OCI-LY3 (cell line): ENCODE results near the gene PDE7B.
"Not testable (repeated sequence)": the region's sequence is repeated elsewhere in the genome, so short reads cannot be mapped to it uniquely, and the experiment has no call there.

ENCODE experiments used
- H2AFZ ChIP-seq: fragments of 200-600, 300-600 bp; shearing (Covaris generic); 2 replicates; pipeline ENCODE4 v1.6.0; 2014; ENCODE audit warnings: antibody characterized with exemption, low read depth, low read length
- H3K27ac ChIP-seq: fragments of 200-600, 300-600 bp; sonication (generic); 2 replicates; pipeline ENCODE4 v1.5.1; 2014; ENCODE audit warnings: mild to moderate bottlenecking, low read length, moderate library complexity, mixed read lengths
- H3K27me3 ChIP-seq: fragments of 200-600, 300-600 bp; sonication (generic); 2 replicates; pipeline ENCODE4 v1.6.1; 2014; ENCODE audit warnings: low read depth, low read length, mixed read lengths
- H3K36me3 ChIP-seq: fragments of 200-600, 300-600 bp; sonication (generic); replicated peaks from 2 replicates; pipeline ENCODE3; 2014; ENCODE audit warnings: low read depth, low read length, mixed read lengths
- H3K4me1 ChIP-seq: fragments of 300-600, 200-600 bp; sonication (generic); 2 replicates; pipeline ENCODE4 v1.6.1; 2014; ENCODE audit warnings: low read length, mixed read lengths
- H3K4me2 ChIP-seq: fragments of 200-600, 300-600 bp; sonication (generic); 2 replicates; pipeline ENCODE4 v1.6.1; 2014; ENCODE audit warnings: low read length, mixed read lengths
- H3K4me3 ChIP-seq: fragments of 300-600, 200-600 bp; sonication (generic); 2 replicates; pipeline ENCODE4 v1.5.1; 2014; ENCODE audit warnings: antibody characterized with exemption, mild to moderate bottlenecking, low read length, moderate library complexity
- H3K79me2 ChIP-seq: fragments of 300-600, 200-600 bp; shearing (Covaris generic); 2 replicates; pipeline ENCODE4 v1.6.1; 2014; ENCODE audit warnings: mild to moderate bottlenecking, low read length, mixed read lengths
- H3K9ac ChIP-seq: fragments of 300-600, 200-600 bp; shearing (Covaris generic); 2 replicates; pipeline ENCODE4 v1.6.0; 2014; ENCODE audit warnings: mild to moderate bottlenecking, low read length, moderate library complexity
- H3K9me3 ChIP-seq: fragments of 200-600, 300-600 bp; shearing (Covaris generic); 2 replicates; pipeline ENCODE4 v1.6.1; 2014; ENCODE audit warnings: low read length, mixed read lengths; ENCODE audit not compliant: insufficient read depth
- H4K20me1 ChIP-seq: fragments of 200-600, 300-600 bp; sonication (generic); 2 replicates; pipeline ENCODE4 v1.6.1; 2016; ENCODE audit warnings: low read length, mixed read lengths; ENCODE audit not compliant: insufficient read depth
- EZH2phosphoT487 ChIP-seq: fragments of 200-600 bp; shearing (Covaris generic); IDR thresholded peaks from 2 replicates; pipeline ENCODE4 v1.6.1; 2018; ENCODE audit warnings: antibody characterized with exemption, mixed run types, low read depth
- TF ChIP-seq, protein P1 (sequence below): fragments of 200-600, 300-600 bp; sonication (generic); IDR thresholded peaks from 2 replicates; pipeline ENCODE4 v1.5.1; 2014; ENCODE audit warnings: antibody characterized with exemption, low read length, low read depth

The PDE7B gene

GRCh38 chr6:136102991-136103688, 251.6 kb downstream of the PDE7B start:
- H3K4me3 ChIP-seq: no peak overlapping the region
- H3K36me3 ChIP-seq: no peaks in the 10 kb centered on the region
- no peaks in the 10 kb centered on the region for H3K9me3 ChIP-seq
- H3K79me2 ChIP-seq: no peaks in the 10 kb centered on the region
- no peak overlapping the region for H3K4me2 ChIP-seq
- H3K27me3 ChIP-seq: no peaks in the 10 kb centered on the region
- H3K9ac ChIP-seq: no peak overlapping the region
- TF ChIP-seq EZH2phosphoT487: no peak
- TF ChIP-seq, protein P1, sequence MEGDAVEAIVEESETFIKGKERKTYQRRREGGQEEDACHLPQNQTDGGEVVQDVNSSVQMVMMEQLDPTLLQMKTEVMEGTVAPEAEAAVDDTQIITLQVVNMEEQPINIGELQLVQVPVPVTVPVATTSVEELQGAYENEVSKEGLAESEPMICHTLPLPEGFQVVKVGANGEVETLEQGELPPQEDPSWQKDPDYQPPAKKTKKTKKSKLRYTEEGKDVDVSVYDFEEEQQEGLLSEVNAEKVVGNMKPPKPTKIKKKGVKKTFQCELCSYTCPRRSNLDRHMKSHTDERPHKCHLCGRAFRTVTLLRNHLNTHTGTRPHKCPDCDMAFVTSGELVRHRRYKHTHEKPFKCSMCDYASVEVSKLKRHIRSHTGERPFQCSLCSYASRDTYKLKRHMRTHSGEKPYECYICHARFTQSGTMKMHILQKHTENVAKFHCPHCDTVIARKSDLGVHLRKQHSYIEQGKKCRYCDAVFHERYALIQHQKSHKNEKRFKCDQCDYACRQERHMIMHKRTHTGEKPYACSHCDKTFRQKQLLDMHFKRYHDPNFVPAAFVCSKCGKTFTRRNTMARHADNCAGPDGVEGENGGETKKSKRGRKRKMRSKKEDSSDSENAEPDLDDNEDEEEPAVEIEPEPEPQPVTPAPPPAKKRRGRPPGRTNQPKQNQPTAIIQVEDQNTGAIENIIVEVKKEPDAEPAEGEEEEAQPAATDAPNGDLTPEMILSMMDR: no peak
- no peaks in the 10 kb centered on the region for H3K4me1 ChIP-seq
- no peak overlapping the region for H2AFZ ChIP-seq
- H3K27ac ChIP-seq: no peak overlapping the region
- no peaks in the 10 kb centered on the region for H4K20me1 ChIP-seq

DNA sequence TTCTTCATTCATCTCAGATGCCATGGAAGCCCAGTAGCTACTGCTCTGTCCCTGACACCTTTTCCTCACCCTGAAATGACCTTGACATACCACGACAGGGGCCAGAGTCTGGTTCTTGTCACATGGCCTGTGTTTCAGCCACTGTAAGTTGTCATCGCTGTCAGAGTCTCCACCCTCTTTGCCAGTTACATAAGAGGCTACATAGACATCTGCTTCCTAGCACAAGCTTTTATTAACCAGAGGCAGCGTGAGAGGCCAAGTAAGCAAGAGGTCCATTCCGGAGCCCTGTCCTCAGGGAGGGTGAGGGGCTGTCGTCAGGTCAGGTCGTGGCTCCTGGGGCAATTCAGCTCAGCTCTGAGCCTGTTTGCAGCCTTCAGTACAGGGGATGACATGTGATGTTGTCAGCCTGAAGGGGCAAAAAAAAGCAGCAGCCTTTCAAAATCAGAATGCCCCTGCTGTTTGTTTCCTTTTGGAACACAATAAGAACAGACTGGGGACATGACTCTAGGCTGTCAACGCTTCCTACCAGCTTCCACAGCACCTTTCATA, 252.3 kb downstream of the PDE7B start:
- H3K27me3 ChIP-seq: no peaks in the 10 kb centered on the region
- H2AFZ ChIP-seq: no peak overlapping the region
- no peaks in the 10 kb centered on the region for H3K36me3 ChIP-seq
- no peaks in the 10 kb centered on the region for H3K9me3 ChIP-seq
- H3K27ac ChIP-seq: no peak overlapping the region
- no peaks in the 10 kb centered on the region for H4K20me1 ChIP-seq
- no peaks in the 10 kb centered on the region for H3K79me2 ChIP-seq
- no peaks in the 10 kb centered on the region for H3K4me1 ChIP-seq
- H3K4me3 ChIP-seq: no peak overlapping the region
- H3K9ac ChIP-seq: no peak overlapping the region
- no peak overlapping the region for H3K4me2 ChIP-seq
- TF ChIP-seq, protein P1: no peak
- TF ChIP-seq EZH2phosphoT487: no peak

DNA sequence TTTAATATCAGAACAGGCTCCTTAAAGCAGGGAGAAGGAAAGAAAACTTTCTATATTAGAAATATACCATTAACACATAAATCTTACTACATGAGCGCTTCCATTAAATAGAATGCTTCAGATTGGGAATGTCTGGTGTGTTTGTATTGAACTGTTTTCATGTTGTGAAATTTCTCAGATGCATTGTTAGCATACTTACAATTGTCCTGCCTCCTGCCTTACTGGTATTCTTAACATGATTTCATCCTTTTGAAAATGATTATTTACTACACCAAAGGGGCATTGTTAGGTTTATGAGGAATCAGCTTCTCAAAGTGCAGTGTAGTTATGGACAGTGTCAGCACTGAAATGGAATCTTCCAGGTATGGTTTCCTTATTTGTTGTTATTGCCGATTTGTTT, 253.1 kb downstream of the PDE7B start:
- Histone ChIP-seq H3K9ac (no peak overlapping the region), H3K4me3 (no peak overlapping the region), H3K27ac (no peak overlapping the region), H3K79me2 (no peaks in the 10 kb centered on the region), H3K9me3 (no peaks in the 10 kb centered on the region), H3K4me1 (no peaks in the 10 kb centered on the region), H2AFZ (no peak overlapping the region), H3K27me3 (no peaks in the 10 kb centered on the region), H3K36me3 (no peaks in the 10 kb centered on the region), H4K20me1 (no peaks in the 10 kb centered on the region), H3K4me2 (no peak overlapping the region)
- TF ChIP-seq EZH2phosphoT487: no peak
- TF ChIP-seq, protein P1: no peak

GRCh38 chr6:136105797-136106196, 254.3 kb downstream of the PDE7B start:
- not testable (repeated sequence) for H3K9ac ChIP-seq, H3K27ac ChIP-seq, H3K4me1 ChIP-seq, H4K20me1 ChIP-seq, H3K9me3 ChIP-seq, H3K27me3 ChIP-seq, H3K4me2 ChIP-seq, H2AFZ ChIP-seq, H3K4me3 ChIP-seq, H3K79me2 ChIP-seq, H3K36me3 ChIP-seq
